Omental fat pad (tissue), 4 donors: Measurements from ENCODE around the gene RPP30. TPM values are rescaled to one million over a fixed set of nuclear protein-coding genes. Genes with fewer than 3 reads are reported as not detected.

Source experiments
- ATAC-seq: fragments of 150-250 bp; one replicate; pipeline ENCODE4 v1.9.1; 2016; ENCODE audit warnings: mild to moderate bottlenecking, moderate library complexity; ENCODE audit not compliant: low FRiP score
- DNase-seq: peaks from one replicate; pipeline ENCODE4 v3.0.0-alpha.2; 2019; ENCODE audit warnings: low spot score
- total RNA-seq, 4 donors: library from RNA; depleted of rRNA; stranded (reverse); fragments of >200 nt; gene quantifications; one replicate each; pipeline ENCODE4 v1.1.0, GENCODE V29; 2016
- TF ChIP-seq, protein P1 (sequence below), 3 donors: fragments of 450-650 bp; IDR thresholded peaks; one replicate each; pipeline ENCODE4 v1.5.1; 2016 to 2017; ENCODE audit warnings: antibody characterized with exemption in 3 of 3, mild to moderate bottlenecking in 3 of 3, moderate library complexity in 2 of 3

Gene RPP30
- total RNA-seq, 4 donors from 2014 or later: 23.1 to 29.9 (median 26.6) TPM

DNA sequence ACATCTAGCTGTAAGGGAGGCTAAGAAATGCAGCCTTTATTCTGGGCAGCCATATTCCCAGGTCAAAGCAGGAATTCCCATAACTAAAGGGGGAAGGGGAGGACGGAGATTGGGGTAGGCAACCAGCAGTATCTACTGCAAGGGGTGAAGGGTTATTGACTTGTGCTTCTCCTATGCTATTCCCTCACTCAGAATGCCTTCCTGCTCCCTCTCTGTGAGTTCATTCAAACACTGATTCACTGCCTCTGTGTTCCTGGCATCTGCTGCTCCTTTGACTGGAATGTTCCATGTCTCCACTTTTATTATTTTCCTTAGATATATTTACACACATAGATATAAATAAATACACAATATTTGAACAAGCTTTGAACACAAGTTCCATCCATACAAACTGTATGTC is 25.0 kb upstream of the RPP30 start:
- ATAC-seq (no peak), DNase-seq (no peak)
- TF ChIP-seq, protein P1, sequence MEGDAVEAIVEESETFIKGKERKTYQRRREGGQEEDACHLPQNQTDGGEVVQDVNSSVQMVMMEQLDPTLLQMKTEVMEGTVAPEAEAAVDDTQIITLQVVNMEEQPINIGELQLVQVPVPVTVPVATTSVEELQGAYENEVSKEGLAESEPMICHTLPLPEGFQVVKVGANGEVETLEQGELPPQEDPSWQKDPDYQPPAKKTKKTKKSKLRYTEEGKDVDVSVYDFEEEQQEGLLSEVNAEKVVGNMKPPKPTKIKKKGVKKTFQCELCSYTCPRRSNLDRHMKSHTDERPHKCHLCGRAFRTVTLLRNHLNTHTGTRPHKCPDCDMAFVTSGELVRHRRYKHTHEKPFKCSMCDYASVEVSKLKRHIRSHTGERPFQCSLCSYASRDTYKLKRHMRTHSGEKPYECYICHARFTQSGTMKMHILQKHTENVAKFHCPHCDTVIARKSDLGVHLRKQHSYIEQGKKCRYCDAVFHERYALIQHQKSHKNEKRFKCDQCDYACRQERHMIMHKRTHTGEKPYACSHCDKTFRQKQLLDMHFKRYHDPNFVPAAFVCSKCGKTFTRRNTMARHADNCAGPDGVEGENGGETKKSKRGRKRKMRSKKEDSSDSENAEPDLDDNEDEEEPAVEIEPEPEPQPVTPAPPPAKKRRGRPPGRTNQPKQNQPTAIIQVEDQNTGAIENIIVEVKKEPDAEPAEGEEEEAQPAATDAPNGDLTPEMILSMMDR (IDR thresholded peaks at IDR 0.05): no peak

DNA sequence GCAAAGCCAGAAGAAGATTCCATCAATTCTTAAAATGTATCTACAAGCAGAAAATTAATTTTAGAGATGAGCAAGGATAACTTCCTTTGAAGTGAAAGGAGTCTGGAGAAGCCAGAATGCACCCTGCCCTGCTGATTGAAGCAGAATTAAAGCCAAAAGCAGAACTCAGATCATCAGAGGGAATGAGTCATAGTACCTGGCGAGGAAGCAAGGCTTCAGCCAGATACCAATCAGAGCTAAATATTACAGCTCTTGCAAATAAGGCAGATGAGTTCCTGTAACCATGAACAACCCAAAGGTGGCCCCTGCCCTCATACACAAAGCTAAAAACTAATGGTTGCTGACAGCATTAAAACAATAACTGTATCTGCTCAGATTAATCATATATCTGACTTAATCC is 24.3 kb upstream of the RPP30 start:
- DNase-seq (no peak), ATAC-seq (peak; percentile 85)
- TF ChIP-seq, protein P1 (IDR thresholded peaks at IDR 0.05): no peak

GRCh38 chr10:90849956-90850749 is 21.6 kb upstream of the RPP30 start:
- TF ChIP-seq, protein P1 (IDR thresholded peaks at IDR 0.05): no peak
- no peak for ATAC-seq
- no peak for DNase-seq

- no peak for ATAC-seq
- TF ChIP-seq, protein P1 (IDR thresholded peaks at IDR 0.05): no peak
- DNase-seq: no peak
Measured at GRCh38 chr10:90855126-90855525, 16.6 kb upstream of the RPP30 start.

GRCh38 chr10:90856261-90856660 is 15.5 kb upstream of the RPP30 start:
- DNase-seq: no peak
- TF ChIP-seq, protein P1 (IDR thresholded peaks at IDR 0.05): no peak
- ATAC-seq: no peak

DNA sequence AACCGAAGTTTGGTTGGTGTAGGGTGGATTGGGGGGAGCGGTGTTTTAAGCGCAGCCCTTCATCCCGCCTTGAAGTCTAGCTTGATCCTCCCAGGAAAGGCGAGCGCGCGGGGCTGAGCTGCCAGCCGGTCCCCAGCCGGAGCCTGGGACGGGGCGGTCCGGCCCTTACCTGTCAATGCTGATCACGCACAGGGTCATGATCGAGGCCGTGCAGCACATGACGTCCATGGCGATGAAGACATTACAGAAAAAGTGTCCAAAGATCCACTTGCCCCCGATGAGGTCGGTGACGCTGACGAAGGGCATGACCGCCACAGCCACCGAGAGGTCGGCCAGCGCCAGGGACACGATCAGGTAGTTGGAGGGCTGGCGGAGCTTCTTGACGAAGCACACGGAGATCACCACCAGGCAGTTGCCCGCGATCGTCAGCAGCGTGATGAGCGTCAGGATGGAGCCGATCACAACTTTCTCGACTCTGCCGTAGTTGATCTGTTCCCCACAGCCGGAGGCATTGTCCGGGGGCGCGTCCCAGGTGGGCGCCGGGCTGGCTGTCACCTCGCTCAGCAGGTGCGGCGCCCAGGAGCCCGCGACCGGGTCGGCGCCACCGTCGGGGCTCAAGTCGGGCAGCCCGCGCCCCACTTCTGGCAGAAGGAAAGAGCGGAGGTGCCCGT is 14.7 kb upstream of the RPP30 start:
- DNase-seq (no peak), ATAC-seq (peak; percentile 24)
- TF ChIP-seq, protein P1 (IDR thresholded peaks at IDR 0.05): no peak
